GM04503 (cell line): Measurements from ENCODE around the gene LGALS7B.
"Not testable (repeated sequence)": the region's sequence is repeated elsewhere in the genome, so short reads cannot be mapped to it uniquely, and the experiment has no call there.

Experiments used
- DNase-seq: peaks from one replicate; pipeline ENCODE4 v3.0.0-alpha.2; 2012; ENCODE audit warnings: low read depth

LGALS7B gene

GRCh38 chr19:38788478-38789243, at the start of gene LGALS7B:
Gene LGALS7B, plus strand, starts transcription at chr19:38789200. Its CDS starts 27 bp downstream, at chr19:38789227.
- no peak for DNase-seq

GRCh38 chr19:38739440-38740256, 49.4 kb upstream of the LGALS7B start:
- DNase-seq: no peak

- no peak for DNase-seq
These were observed 48.8 kb upstream of the LGALS7B start for GRCh38 chr19:38740257-38740592.

- no peak for DNase-seq
These were observed 48.1 kb upstream of the LGALS7B start for GRCh38 chr19:38740932-38741331.

- DNase-seq: no peak
These were observed 47.3 kb upstream of the LGALS7B start for GRCh38 chr19:38741670-38742069.

GRCh38 chr19:38742296-38742695, 46.7 kb upstream of the LGALS7B start:
- DNase-seq: no peak

GRCh38 chr19:38742906-38743305, 46.1 kb upstream of the LGALS7B start:
- no peak for DNase-seq

GRCh38 chr19:38743394-38744297, 45.4 kb upstream of the LGALS7B start:
- no peak for DNase-seq

- DNase-seq: no peak
These were observed 44.7 kb upstream of the LGALS7B start, which contains the start of gene CAPN12 for GRCh38 chr19:38744298-38744681. Gene CAPN12, minus strand, starts transcription at chr19:38744474. Its CDS starts 309 bp downstream, at chr19:38744165.

- no peak for DNase-seq
These were observed 44.1 kb upstream of the LGALS7B start for GRCh38 chr19:38744874-38745273.

GRCh38 chr19:38745316-38745715, 43.7 kb upstream of the LGALS7B start:
- no peak for DNase-seq

- not testable (repeated sequence) for DNase-seq
These were observed 35.2 kb upstream of the LGALS7B start for GRCh38 chr19:38753783-38754182.

- not testable (repeated sequence) for DNase-seq
These were observed 34.8 kb upstream of the LGALS7B start for GRCh38 chr19:38754196-38754595.

- DNase-seq: no peak
These were observed 29.4 kb upstream of the LGALS7B start for GRCh38 chr19:38759590-38760003.

GRCh38 chr19:38760805-38761517, 28.0 kb upstream of the LGALS7B start:
- DNase-seq: not testable (repeated sequence)

- not testable (repeated sequence) for DNase-seq
These were observed 27.1 kb upstream of the LGALS7B start for GRCh38 chr19:38761884-38762389.

GRCh38 chr19:38763795-38764220, 25.2 kb upstream of the LGALS7B start:
- no peak for DNase-seq

- DNase-seq: no peak
These were observed 23.8 kb upstream of the LGALS7B start for GRCh38 chr19:38765214-38765613.

- no peak for DNase-seq
These were observed 22.5 kb upstream of the LGALS7B start for GRCh38 chr19:38766276-38767047.

GRCh38 chr19:38769635-38770211, 19.3 kb upstream of the LGALS7B start:
- DNase-seq: no peak
